ENCODE data around the gene ANTXR2.

Gene ANTXR2

DNA sequence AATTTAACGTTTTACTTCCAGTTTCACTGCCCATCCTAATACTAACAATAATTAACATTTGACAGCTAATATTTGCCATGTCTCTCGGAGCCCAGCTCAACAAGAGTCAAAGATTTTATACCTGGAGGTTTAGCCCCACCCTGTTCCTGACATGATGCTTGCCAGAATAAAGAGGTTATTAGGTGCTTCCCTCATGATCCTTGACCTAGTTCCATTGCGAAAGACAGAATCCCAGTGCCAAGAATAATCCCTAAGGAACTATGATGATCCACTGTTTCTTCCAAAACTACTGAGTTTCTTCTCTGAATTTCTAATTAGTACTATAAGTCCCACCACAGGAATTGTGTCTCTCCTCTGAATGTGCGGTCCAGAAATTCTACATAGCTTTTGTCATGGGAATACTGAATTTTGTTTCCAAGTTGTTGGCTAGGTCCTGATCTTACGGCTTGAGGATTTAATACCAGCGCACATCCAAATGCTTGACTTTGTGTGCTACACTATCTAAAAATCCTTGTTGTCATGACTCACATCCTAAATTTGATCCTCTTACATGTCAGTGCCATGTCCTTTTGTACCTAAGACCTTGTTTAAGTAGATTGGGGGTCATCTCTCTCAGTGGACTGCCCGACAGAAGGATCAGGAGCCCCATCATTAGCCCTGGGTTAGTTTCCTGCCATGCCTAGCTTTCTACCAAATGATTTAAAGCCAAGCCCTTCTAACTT is 23.1 kb downstream of the ANTXR2 start:
- no peak overlapping the region for H3K9ac ChIP-seq (ENCODE audit: low read depth in 1 of 2, low read length in 2 of 2)
- no peak overlapping the region for H3K4me3 ChIP-seq (ENCODE audit: low read depth in 1 of 2, low read length in 2 of 2)
- no peaks in the 10 kb centered on the region for H3K9me3 ChIP-seq (ENCODE audit: control insufficient read depth in 1 of 2, low read length in 2 of 2)
- no peaks in the 10 kb centered on the region for H3K27me3 ChIP-seq (ENCODE audit: control insufficient read depth in 1 of 2, insufficient read depth in 2 of 2, low read length in 2 of 2)
- peaks cover 9 to 24% of the 10 kb centered on the region in 2 donors for H3K36me3 ChIP-seq (ENCODE audit: control insufficient read depth in 1 of 2, insufficient read depth in 2 of 2, low read length in 2 of 2)
- H3K4me1 ChIP-seq (ENCODE audit: control insufficient read depth in 1 of 2, insufficient read depth in 2 of 2, low read length in 2 of 2), result no peaks in the 10 kb centered on the region
- H3K27ac ChIP-seq (ENCODE audit: low read depth, low read length), result no peak overlapping the region

DNA sequence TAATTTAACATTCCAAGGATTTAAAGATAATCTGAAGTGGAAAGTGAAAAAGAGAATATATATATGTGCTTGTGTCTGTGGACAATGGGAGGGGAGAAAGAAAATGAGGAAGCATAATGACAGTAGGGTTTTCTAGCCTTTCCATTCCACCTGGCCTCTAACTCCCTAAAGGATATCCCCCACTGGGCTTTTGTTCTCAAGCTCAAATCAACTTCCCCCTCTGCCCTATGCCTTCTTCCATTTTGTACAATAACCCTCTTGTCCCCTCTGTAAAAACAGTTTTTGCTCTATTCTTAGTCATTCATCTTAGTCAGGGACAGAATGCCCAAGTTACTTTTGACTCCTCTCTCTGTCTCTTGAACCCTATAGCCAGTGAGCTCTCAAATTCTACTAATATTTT is 23.6 kb downstream of the ANTXR2 start:
- Histone ChIP-seq H3K27ac (ENCODE audit: low read depth, low read length) (no peak overlapping the region), H3K4me1 (ENCODE audit: control insufficient read depth in 1 of 2, insufficient read depth in 2 of 2, low read length in 2 of 2) (no peaks in the 10 kb centered on the region), H3K36me3 (ENCODE audit: control insufficient read depth in 1 of 2, insufficient read depth in 2 of 2, low read length in 2 of 2) (peaks cover 8 to 22% of the 10 kb centered on the region in 2 donors), H3K4me3 (ENCODE audit: low read depth in 1 of 2, low read length in 2 of 2) (no peak overlapping the region), H3K9ac (ENCODE audit: low read depth in 1 of 2, low read length in 2 of 2) (no peak overlapping the region), H3K27me3 (ENCODE audit: control insufficient read depth in 1 of 2, insufficient read depth in 2 of 2, low read length in 2 of 2) (no peaks in the 10 kb centered on the region), H3K9me3 (ENCODE audit: control insufficient read depth in 1 of 2, low read length in 2 of 2) (no peaks in the 10 kb centered on the region)

DNA sequence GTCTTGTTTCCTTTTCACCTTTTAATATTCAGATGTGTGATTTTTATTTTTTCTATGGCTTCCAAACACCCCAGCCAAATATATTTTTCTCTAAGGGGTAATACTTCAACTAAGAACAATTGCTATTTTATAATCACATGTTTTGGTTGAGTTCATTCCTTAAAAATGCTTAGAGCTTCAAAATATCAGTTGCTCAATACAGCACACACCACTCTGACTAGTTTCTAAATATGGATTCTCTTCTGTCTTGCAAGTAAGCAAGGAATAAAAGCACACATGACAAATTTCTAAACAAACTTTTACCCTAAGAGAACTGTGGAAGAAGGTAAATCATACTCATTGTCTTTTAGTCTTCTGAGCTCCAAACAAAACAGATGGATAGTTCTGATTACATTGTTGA is 27.2 kb downstream of the ANTXR2 start:
- Histone ChIP-seq H3K36me3 (ENCODE audit: control insufficient read depth in 1 of 2, insufficient read depth in 2 of 2, low read length in 2 of 2) (peaks cover 0 to 7% of the 10 kb centered on the region in 2 donors), H3K9ac (ENCODE audit: low read depth in 1 of 2, low read length in 2 of 2) (no peak overlapping the region), H3K4me1 (ENCODE audit: control insufficient read depth in 1 of 2, insufficient read depth in 2 of 2, low read length in 2 of 2) (no peaks in the 10 kb centered on the region), H3K27ac (ENCODE audit: low read depth, low read length) (no peak overlapping the region), H3K9me3 (ENCODE audit: control insufficient read depth in 1 of 2, low read length in 2 of 2) (no peaks in the 10 kb centered on the region), H3K4me3 (ENCODE audit: low read depth in 1 of 2, low read length in 2 of 2) (no peak overlapping the region), H3K27me3 (ENCODE audit: control insufficient read depth in 1 of 2, insufficient read depth in 2 of 2, low read length in 2 of 2) (no peaks in the 10 kb centered on the region)

- H3K9me3 ChIP-seq (ENCODE audit: control insufficient read depth in 1 of 2, low read length in 2 of 2), result no peaks in the 10 kb centered on the region
- no peaks in the 10 kb centered on the region for H3K36me3 ChIP-seq (ENCODE audit: control insufficient read depth in 1 of 2, insufficient read depth in 2 of 2, low read length in 2 of 2)
Measured at GRCh38 chr4:80043541-80043940, 29.5 kb downstream of the ANTXR2 start.

DNA sequence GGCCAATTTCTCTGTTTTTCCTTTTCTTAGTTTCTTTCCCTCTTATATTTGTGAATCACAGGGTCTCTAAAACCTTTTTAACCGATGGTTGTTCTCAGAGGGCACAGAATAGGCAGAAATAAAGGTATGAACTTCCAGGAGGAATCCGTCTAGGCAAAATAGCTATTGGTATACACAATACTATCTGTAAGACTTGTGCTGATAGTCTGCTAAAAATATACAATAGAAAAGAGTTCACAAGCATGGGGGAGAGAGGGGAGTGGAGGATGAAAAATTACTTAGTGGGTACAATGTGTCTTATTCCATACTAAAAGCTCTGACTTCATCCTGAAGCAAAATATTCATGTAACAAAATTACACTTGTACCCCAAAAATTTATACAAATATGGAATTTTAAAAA is 30.2 kb downstream of the ANTXR2 start:
- Histone ChIP-seq H3K9ac (ENCODE audit: low read depth in 1 of 2, low read length in 2 of 2) (no peak overlapping the region), H3K36me3 (ENCODE audit: control insufficient read depth in 1 of 2, insufficient read depth in 2 of 2, low read length in 2 of 2) (no peaks in the 10 kb centered on the region), H3K9me3 (ENCODE audit: control insufficient read depth in 1 of 2, low read length in 2 of 2) (no peaks in the 10 kb centered on the region), H3K27me3 (ENCODE audit: control insufficient read depth in 1 of 2, insufficient read depth in 2 of 2, low read length in 2 of 2) (no peaks in the 10 kb centered on the region), H3K4me3 (ENCODE audit: low read depth in 1 of 2, low read length in 2 of 2) (no peak overlapping the region), H3K27ac (ENCODE audit: low read depth, low read length) (no peak overlapping the region), H3K4me1 (ENCODE audit: control insufficient read depth in 1 of 2, insufficient read depth in 2 of 2, low read length in 2 of 2) (no peaks in the 10 kb centered on the region)

More at GRCh38 chr4:80043541-80043940, 29.5 kb downstream of the ANTXR2 start:
- Histone ChIP-seq H3K4me3 (ENCODE audit: low read depth in 1 of 2, low read length in 2 of 2) (no peak overlapping the region), H3K27me3 (ENCODE audit: control insufficient read depth in 1 of 2, insufficient read depth in 2 of 2, low read length in 2 of 2) (no peaks in the 10 kb centered on the region), H3K4me1 (ENCODE audit: control insufficient read depth in 1 of 2, insufficient read depth in 2 of 2, low read length in 2 of 2) (no peaks in the 10 kb centered on the region), H3K9ac (ENCODE audit: low read depth in 1 of 2, low read length in 2 of 2) (no peak overlapping the region), H3K27ac (ENCODE audit: low read depth, low read length) (no peak overlapping the region)

- no peaks in the 10 kb centered on the region for H3K36me3 ChIP-seq (ENCODE audit: control insufficient read depth in 1 of 2, insufficient read depth in 2 of 2, low read length in 2 of 2)
- H3K9ac ChIP-seq (ENCODE audit: low read depth in 1 of 2, low read length in 2 of 2), result no peak overlapping the region
- H3K27ac ChIP-seq (ENCODE audit: low read depth, low read length), result no peak overlapping the region
- peaks cover 16 to 21% of the 10 kb centered on the region in 2 donors for H3K4me1 ChIP-seq (ENCODE audit: control insufficient read depth in 1 of 2, insufficient read depth in 2 of 2, low read length in 2 of 2)
- H3K27me3 ChIP-seq (ENCODE audit: control insufficient read depth in 1 of 2, insufficient read depth in 2 of 2, low read length in 2 of 2), result no peaks in the 10 kb centered on the region
- no peaks in the 10 kb centered on the region for H3K9me3 ChIP-seq (ENCODE audit: control insufficient read depth in 1 of 2, low read length in 2 of 2)
- no peak overlapping the region for H3K4me3 ChIP-seq (ENCODE audit: low read depth in 1 of 2, low read length in 2 of 2)
Measured at GRCh38 chr4:80037864-80038263, 35.2 kb downstream of the ANTXR2 start.

DNA sequence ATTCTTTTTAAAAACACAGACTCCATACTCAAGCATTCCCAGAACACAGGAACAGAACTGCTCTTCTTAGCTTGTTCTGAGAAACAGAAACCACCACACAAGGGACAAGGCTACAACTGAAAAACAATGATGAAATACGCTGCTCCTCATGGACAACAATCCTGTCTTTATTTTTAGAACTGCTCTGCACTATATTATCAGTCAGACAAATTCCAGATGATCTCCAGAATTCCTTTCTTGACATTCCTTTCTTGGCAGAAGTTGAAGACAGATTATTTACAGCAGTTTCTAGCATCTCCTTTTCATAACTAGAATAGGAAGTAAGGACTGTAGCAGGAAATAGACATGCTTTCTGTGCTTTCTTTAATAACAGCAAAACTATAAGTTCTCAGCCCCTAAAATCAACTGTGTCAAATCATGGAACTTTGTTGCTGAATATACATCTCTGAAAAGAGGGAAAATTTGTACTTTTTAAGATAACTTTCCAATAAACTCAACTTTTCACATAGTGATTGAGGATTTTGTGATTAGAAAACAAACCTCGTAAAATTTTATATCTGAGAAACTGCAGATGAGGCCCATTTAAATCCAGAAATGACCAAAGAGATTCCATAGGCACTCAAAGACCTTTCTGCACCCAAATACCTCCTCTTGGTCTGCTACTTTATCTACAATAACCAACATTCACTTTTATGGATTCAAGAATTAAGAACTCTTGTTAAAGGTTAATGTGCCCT is 35.9 kb downstream of the ANTXR2 start:
- no peak overlapping the region for H3K4me3 ChIP-seq (ENCODE audit: low read depth in 1 of 2, low read length in 2 of 2)
- no peaks in the 10 kb centered on the region for H3K9me3 ChIP-seq (ENCODE audit: control insufficient read depth in 1 of 2, low read length in 2 of 2)
- H3K27ac ChIP-seq (ENCODE audit: low read depth, low read length), result no peak overlapping the region
- peak overlapping the region in 1 of 2 donors; percentile 12 for H3K9ac ChIP-seq (ENCODE audit: low read depth in 1 of 2, low read length in 2 of 2)
- no peaks in the 10 kb centered on the region for H3K36me3 ChIP-seq (ENCODE audit: control insufficient read depth in 1 of 2, insufficient read depth in 2 of 2, low read length in 2 of 2)
- no peaks in the 10 kb centered on the region for H3K27me3 ChIP-seq (ENCODE audit: control insufficient read depth in 1 of 2, insufficient read depth in 2 of 2, low read length in 2 of 2)
- H3K4me1 ChIP-seq (ENCODE audit: control insufficient read depth in 1 of 2, insufficient read depth in 2 of 2, low read length in 2 of 2), result peaks cover 16 to 21% of the 10 kb centered on the region in 2 donors

- H3K36me3 ChIP-seq (ENCODE audit: control insufficient read depth in 1 of 2, insufficient read depth in 2 of 2, low read length in 2 of 2), result peaks cover 0 to under 1% of the 10 kb centered on the region in 2 donors
- no peak overlapping the region for H3K9ac ChIP-seq (ENCODE audit: low read depth in 1 of 2, low read length in 2 of 2)
Measured at GRCh38 chr4:80036306-80036705, 36.7 kb downstream of the ANTXR2 start.

DNA sequence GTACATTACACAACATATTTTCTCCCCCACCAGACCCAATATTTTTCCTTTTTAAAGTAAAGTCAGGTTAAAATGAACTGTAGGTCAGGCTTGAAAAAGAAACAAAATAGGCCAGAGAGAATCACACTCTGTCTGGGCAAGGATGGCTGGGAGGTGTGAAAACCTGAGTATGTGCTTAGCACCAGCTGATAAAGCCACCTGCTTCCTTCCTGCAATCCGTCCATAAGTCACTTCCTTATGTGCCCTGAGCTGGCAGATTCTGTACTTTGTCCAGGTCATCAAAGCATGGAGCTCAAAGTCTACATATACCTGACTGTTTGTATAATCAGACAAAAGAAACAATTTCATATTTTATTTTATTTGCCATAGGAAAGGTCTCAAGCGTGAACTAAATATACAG is 37.7 kb downstream of the ANTXR2 start:
- Histone ChIP-seq H3K27me3 (ENCODE audit: control insufficient read depth in 1 of 2, insufficient read depth in 2 of 2, low read length in 2 of 2) (no peaks in the 10 kb centered on the region), H3K9ac (ENCODE audit: low read depth in 1 of 2, low read length in 2 of 2) (no peak overlapping the region), H3K36me3 (ENCODE audit: control insufficient read depth in 1 of 2, insufficient read depth in 2 of 2, low read length in 2 of 2) (peaks cover 2 to 9% of the 10 kb centered on the region in 2 donors), H3K9me3 (ENCODE audit: control insufficient read depth in 1 of 2, low read length in 2 of 2) (no peaks in the 10 kb centered on the region), H3K4me1 (ENCODE audit: control insufficient read depth in 1 of 2, insufficient read depth in 2 of 2, low read length in 2 of 2) (peaks cover 16 to 21% of the 10 kb centered on the region in 2 donors), H3K27ac (ENCODE audit: low read depth, low read length) (no peak overlapping the region), H3K4me3 (ENCODE audit: low read depth in 1 of 2, low read length in 2 of 2) (no peak overlapping the region)

More at GRCh38 chr4:80036306-80036705, 36.7 kb downstream of the ANTXR2 start:
- Histone ChIP-seq H3K27ac (ENCODE audit: low read depth, low read length) (no peak overlapping the region), H3K4me3 (ENCODE audit: low read depth in 1 of 2, low read length in 2 of 2) (no peak overlapping the region), H3K4me1 (ENCODE audit: control insufficient read depth in 1 of 2, insufficient read depth in 2 of 2, low read length in 2 of 2) (peaks cover 16 to 21% of the 10 kb centered on the region in 2 donors), H3K9me3 (ENCODE audit: control insufficient read depth in 1 of 2, low read length in 2 of 2) (no peaks in the 10 kb centered on the region), H3K27me3 (ENCODE audit: control insufficient read depth in 1 of 2, insufficient read depth in 2 of 2, low read length in 2 of 2) (no peaks in the 10 kb centered on the region)

DNA sequence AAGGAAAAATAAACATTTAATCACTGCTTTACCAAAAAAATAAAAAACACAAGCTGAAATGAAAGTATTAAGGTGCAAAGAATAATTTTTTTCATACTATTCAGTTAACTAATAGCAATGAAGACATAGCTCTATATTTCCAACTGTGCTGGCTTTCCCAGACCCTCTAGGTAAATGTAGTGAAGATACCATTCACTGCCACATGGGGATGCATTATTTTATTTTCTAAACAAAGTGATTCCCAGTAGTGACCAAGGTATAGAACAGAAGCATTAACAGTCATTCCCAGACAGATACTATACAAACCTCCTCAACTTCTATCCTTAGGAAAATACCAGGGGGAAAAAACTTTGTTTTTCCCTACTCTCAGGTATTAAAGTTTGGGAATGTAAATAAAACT is 39.4 kb downstream of the ANTXR2 start:
- Histone ChIP-seq H3K27me3 (ENCODE audit: control insufficient read depth in 1 of 2, insufficient read depth in 2 of 2, low read length in 2 of 2) (no peaks in the 10 kb centered on the region), H3K4me1 (ENCODE audit: control insufficient read depth in 1 of 2, insufficient read depth in 2 of 2, low read length in 2 of 2) (peaks cover 16 to 21% of the 10 kb centered on the region in 2 donors), H3K4me3 (ENCODE audit: low read depth in 1 of 2, low read length in 2 of 2) (no peak overlapping the region), H3K9ac (ENCODE audit: low read depth in 1 of 2, low read length in 2 of 2) (no peak overlapping the region), H3K36me3 (ENCODE audit: control insufficient read depth in 1 of 2, insufficient read depth in 2 of 2, low read length in 2 of 2) (peaks cover 7 to 13% of the 10 kb centered on the region in 2 donors), H3K9me3 (ENCODE audit: control insufficient read depth in 1 of 2, low read length in 2 of 2) (no peaks in the 10 kb centered on the region), H3K27ac (ENCODE audit: low read depth, low read length) (no peak overlapping the region)

Data from duodenal mucosa (tissue), 2 donors.